H9 (cell line): ENCODE data around the gene NPAS3. TPM values are rescaled to one million over a fixed set of nuclear protein-coding genes. Genes with fewer than 3 reads are reported as not detected.

ENCODE experiments used
- DNase-seq: peaks from one replicate; pipeline ENCODE4 v3.0.0-alpha.2; 2017
- H2AFZ ChIP-seq: one replicate; pipeline ENCODE4 v1.6.1; 2013; ENCODE audit warnings: mild to moderate bottlenecking, low read length, control low read depth, moderate library complexity
- H2AK5ac ChIP-seq: 2 replicates; pipeline ENCODE4 v1.6.1; 2013; ENCODE audit warnings: low read length, control low read depth, mixed read lengths; ENCODE audit not compliant: insufficient read length
- H2BK120ac ChIP-seq: one replicate; pipeline ENCODE4 v1.6.1; 2013; ENCODE audit warnings: low read depth, mild to moderate bottlenecking, low read length, control low read depth, inconsistent platforms; ENCODE audit not compliant: poor library complexity, severe bottlenecking
- H2BK12ac ChIP-seq: 2 replicates; pipeline ENCODE4 v1.6.1; 2013; ENCODE audit warnings: low read length, control low read depth, mixed read lengths, low read depth; ENCODE audit not compliant: insufficient read length
- H2BK15ac ChIP-seq: 2 replicates; pipeline ENCODE4 v1.6.1; 2013; ENCODE audit warnings: low read depth, low read length, control low read depth
- H2BK20ac ChIP-seq: one replicate; pipeline ENCODE4 v1.6.1; 2013; ENCODE audit warnings: low read depth, mild to moderate bottlenecking, low read length, control low read depth, inconsistent platforms; ENCODE audit not compliant: poor library complexity, severe bottlenecking
- H2BK5ac ChIP-seq: 2 replicates; pipeline ENCODE4 v1.6.1; 2013; ENCODE audit warnings: low read length, control low read depth, mixed read lengths; ENCODE audit not compliant: insufficient read length
- H3K14ac ChIP-seq: 2 replicates; pipeline ENCODE4 v1.6.1; 2013; ENCODE audit warnings: low read length, control low read depth; ENCODE audit not compliant: insufficient read depth
- H3K18ac ChIP-seq: 2 replicates; pipeline ENCODE4 v1.6.1; 2013; ENCODE audit warnings: low read depth, mild to moderate bottlenecking, mixed read lengths, low read length, control low read depth; ENCODE audit not compliant: insufficient read length
- H3K23ac ChIP-seq: 2 replicates; pipeline ENCODE4 v1.6.1; 2013; ENCODE audit warnings: low read length, control low read depth, mixed read lengths, low read depth; ENCODE audit not compliant: insufficient read length
- H3K23me2 ChIP-seq: 2 replicates; pipeline ENCODE4 v1.6.1; 2013; ENCODE audit warnings: low read depth, mild to moderate bottlenecking, mixed read lengths, low read length, control low read depth; ENCODE audit not compliant: insufficient read length, poor library complexity, severe bottlenecking
- H3K27ac ChIP-seq: 2 replicates; pipeline ENCODE4 v1.5.1; 2013; ENCODE audit warnings: low read length, control low read depth, mixed read lengths, low read depth; ENCODE audit not compliant: insufficient read length
- H3K27me3 ChIP-seq: 2 replicates; pipeline ENCODE4 v1.6.1; 2013; ENCODE audit warnings: low read length, control low read depth, inconsistent platforms; ENCODE audit not compliant: insufficient read depth
- H3K4ac ChIP-seq: 2 replicates; pipeline ENCODE4 v1.6.1; 2013; ENCODE audit warnings: low read depth, mild to moderate bottlenecking, control low read depth, inconsistent platforms, low read length, moderate library complexity
- H3K4me1 ChIP-seq: 2 replicates; pipeline ENCODE4 v1.6.1; 2013; ENCODE audit warnings: low read length, control low read depth, inconsistent platforms; ENCODE audit not compliant: insufficient read depth
- H3K4me2 ChIP-seq: 2 replicates; pipeline ENCODE4 v1.6.1; 2013; ENCODE audit warnings: low read length, control low read depth, mixed read lengths; ENCODE audit not compliant: insufficient read length, insufficient read depth
- H3K56ac ChIP-seq: 2 replicates; pipeline ENCODE4 v1.6.1; 2013; ENCODE audit warnings: low read depth, mild to moderate bottlenecking, mixed read lengths, low read length, control low read depth; ENCODE audit not compliant: insufficient read length
- H3K79me1 ChIP-seq: 2 replicates; pipeline ENCODE4 v1.6.1; 2013; ENCODE audit warnings: low read depth, mild to moderate bottlenecking, moderate library complexity, low read length, control low read depth, inconsistent platforms; ENCODE audit not compliant: insufficient read depth, poor library complexity, severe bottlenecking
- H3K79me2 ChIP-seq: 2 replicates; pipeline ENCODE4 v1.6.1; 2013; ENCODE audit warnings: low read length, control low read depth, inconsistent platforms; ENCODE audit not compliant: insufficient read depth
- H3K9ac ChIP-seq: 2 replicates; pipeline ENCODE4 v1.6.1; 2013; ENCODE audit warnings: low read length, control low read depth, mixed read lengths; ENCODE audit not compliant: insufficient read length; ENCODE audit errors: extremely low read depth
- H3K9me3 ChIP-seq: one replicate; pipeline ENCODE4 v1.6.1; 2013; ENCODE audit warnings: low read depth, low read length, inconsistent platforms; ENCODE audit not compliant: control insufficient read depth
- H3T11ph ChIP-seq: one replicate; pipeline ENCODE4 v1.6.1; 2013; ENCODE audit warnings: mild to moderate bottlenecking, low read length, control low read depth, inconsistent platforms
- H4K20me1 ChIP-seq: one replicate; pipeline ENCODE4 v1.6.1; 2013; ENCODE audit not compliant: control insufficient read depth, insufficient read length, insufficient read depth
- H4K5ac ChIP-seq: 2 replicates; pipeline ENCODE4 v1.6.1; 2013; ENCODE audit warnings: low read depth, mild to moderate bottlenecking, mixed read lengths, low read length, control low read depth; ENCODE audit not compliant: insufficient read length
- H4K8ac ChIP-seq: replicated peaks from 2 replicates; pipeline ENCODE4 v1.6.1; 2013; ENCODE audit warnings: low read length, control low read depth, mixed read lengths, low read depth; ENCODE audit not compliant: insufficient read length
- H4K91ac ChIP-seq: 2 replicates; pipeline ENCODE4 v1.6.1; 2013; ENCODE audit warnings: low read depth, mild to moderate bottlenecking, moderate library complexity, mixed read lengths, low read length, control low read depth; ENCODE audit not compliant: insufficient read length
- H3K27ac Mint-ChIP-seq, 3 experiments: 2 replicates in 2 of 3; 3 replicates in 1 of 3; pipeline ENCODE4 v1.8.0; 2020 to 2021; ENCODE audit warnings: mixed read lengths in 3 of 3, mild to moderate bottlenecking in 1 of 3, moderate library complexity in 1 of 3
- H3K27me3 Mint-ChIP-seq: 2 replicates; pipeline ENCODE4 v1.8.0; 2021; ENCODE audit warnings: low read depth, mild to moderate bottlenecking, moderate library complexity, mixed read lengths
- H3K36me3 Mint-ChIP-seq, 3 experiments: 2 replicates in 2 of 3; 3 replicates in 1 of 3; pipeline ENCODE4 v1.8.0; 2020 to 2021; ENCODE audit warnings: low read depth in 3 of 3, mixed read lengths in 3 of 3; ENCODE audit not compliant: insufficient read depth in 1 of 3
- H3K4me1 Mint-ChIP-seq, 2 experiments: 2 replicates each; pipeline ENCODE4 v1.8.0; 2020; ENCODE audit warnings: mixed read lengths in 2 of 2
- H3K4me3 Mint-ChIP-seq, 2 experiments: 2 replicates in 1 of 2; 3 replicates in 1 of 2; pipeline ENCODE4 v1.8.0; 2020 to 2021; ENCODE audit warnings: mild to moderate bottlenecking in 2 of 2, mixed read lengths in 2 of 2, moderate library complexity in 1 of 2
- H3K9me3 Mint-ChIP-seq, 2 experiments: 2 replicates in 1 of 2; 3 replicates in 1 of 2; pipeline ENCODE4 v1.8.0; 2020; ENCODE audit warnings: mild to moderate bottlenecking in 2 of 2, mixed read lengths in 2 of 2, moderate library complexity in 1 of 2
- WGBS: extraction: QIAGEN DNeasy Blood & Tissue Kit; methylation state at CpG from one replicate; pipeline ENCODE4 v1.1.7; 2013; ENCODE audit warnings: missing lambda C conversion rate, low lambda C conversion rate, mixed read lengths; ENCODE audit not compliant: insufficient read length; ENCODE audit errors: extremely low coverage; 5-methylcytosine and 5-hydroxymethylcytosine counted together
- total RNA-seq: library from RNA; stranded (reverse); gene quantifications from 2 replicates; pipeline ENCODE4 v1.2.1, GENCODE V29; 2021
- TF ChIP-seq, protein P1 (sequence below): fragments of 200-600 bp; sonication (generic); conservative IDR thresholded peaks from 3 replicates; pipeline ENCODE4 v1.8.0; 2021; ENCODE audit warnings: antibody characterized with exemption, mild to moderate bottlenecking

NPAS3 gene
- total RNA-seq, 1 experiment from 2014 or later, result 0.17 TPM

- H3K27me3 ChIP-seq, result no peaks in the 10 kb centered on the region
- TF ChIP-seq, protein P1, sequence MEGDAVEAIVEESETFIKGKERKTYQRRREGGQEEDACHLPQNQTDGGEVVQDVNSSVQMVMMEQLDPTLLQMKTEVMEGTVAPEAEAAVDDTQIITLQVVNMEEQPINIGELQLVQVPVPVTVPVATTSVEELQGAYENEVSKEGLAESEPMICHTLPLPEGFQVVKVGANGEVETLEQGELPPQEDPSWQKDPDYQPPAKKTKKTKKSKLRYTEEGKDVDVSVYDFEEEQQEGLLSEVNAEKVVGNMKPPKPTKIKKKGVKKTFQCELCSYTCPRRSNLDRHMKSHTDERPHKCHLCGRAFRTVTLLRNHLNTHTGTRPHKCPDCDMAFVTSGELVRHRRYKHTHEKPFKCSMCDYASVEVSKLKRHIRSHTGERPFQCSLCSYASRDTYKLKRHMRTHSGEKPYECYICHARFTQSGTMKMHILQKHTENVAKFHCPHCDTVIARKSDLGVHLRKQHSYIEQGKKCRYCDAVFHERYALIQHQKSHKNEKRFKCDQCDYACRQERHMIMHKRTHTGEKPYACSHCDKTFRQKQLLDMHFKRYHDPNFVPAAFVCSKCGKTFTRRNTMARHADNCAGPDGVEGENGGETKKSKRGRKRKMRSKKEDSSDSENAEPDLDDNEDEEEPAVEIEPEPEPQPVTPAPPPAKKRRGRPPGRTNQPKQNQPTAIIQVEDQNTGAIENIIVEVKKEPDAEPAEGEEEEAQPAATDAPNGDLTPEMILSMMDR, result no peak
- Mint-ChIP-seq H3K4me3 (no peak overlapping the region), H3K36me3 (no peaks in the 10 kb centered on the region), H3K27ac (no peak overlapping the region), H3K9me3 (no peaks in the 10 kb centered on the region), H3K4me1 (peaks cover 15 to 22% of the 10 kb centered on the region in 2 experiments), H3K27me3 (no peaks in the 10 kb centered on the region)
- no peak overlapping the region for H2BK15ac ChIP-seq
- DNase-seq, result no peak
- no peak overlapping the region for H2AFZ ChIP-seq
- H3K79me1 ChIP-seq, result no peaks in the 10 kb centered on the region
- no peak overlapping the region for H2BK20ac ChIP-seq
- no peak overlapping the region for H2AK5ac ChIP-seq
- no peak overlapping the region for H2BK5ac ChIP-seq
- no peak overlapping the region for H2BK12ac ChIP-seq
- H3T11ph ChIP-seq, result no peak overlapping the region
- H3K18ac ChIP-seq, result no peak overlapping the region
- no peak overlapping the region for H2BK120ac ChIP-seq
- whole genome bisulfite sequencing, result no CpG with 5 or more reads among the region's 5 CpGs
- H3K23ac ChIP-seq, result no peak overlapping the region
- H3K27ac ChIP-seq, result no peak overlapping the region
- no peak overlapping the region for H3K4me2 ChIP-seq
- H3K14ac ChIP-seq, result no peak overlapping the region
- no peak overlapping the region for H3K9ac ChIP-seq
- H3K79me2 ChIP-seq, result no peaks in the 10 kb centered on the region
- H3K23me2 ChIP-seq, result no peaks in the 10 kb centered on the region
- H4K5ac ChIP-seq, result no peak overlapping the region
- no peaks in the 10 kb centered on the region; the same call in 1 of the 2 replicates for H3K4me1 ChIP-seq
- H3K56ac ChIP-seq, result no peak overlapping the region
- no peak overlapping the region for H4K8ac ChIP-seq
- no peaks in the 10 kb centered on the region for H3K9me3 ChIP-seq
- H3K4ac ChIP-seq, result no peak overlapping the region
- no peaks in the 10 kb centered on the region for H4K20me1 ChIP-seq
- no peak overlapping the region for H4K91ac ChIP-seq
Measured at GRCh38 chr14:33587791-33588190, 649.1 kb downstream of the NPAS3 start.
